Activated CD8-positive, alpha-beta T cell treated with anti-CD3 and anti-CD28 coated beads, Interleukin-2, amount 10 ng/mL, durations not matched to agents 7 days and 5 days (primary cell): ENCODE measurements around the gene PRELID1. TPM values are rescaled to one million over a fixed set of nuclear protein-coding genes. Genes with fewer than 3 reads are reported as not detected.
"Not testable (repeated sequence)": the region's sequence is repeated elsewhere in the genome, so short reads cannot be mapped to it uniquely, and the experiment has no call there.

Source experiments
- ATAC-seq: fragments of 150-1000 bp; cut with Tn5 transposase; one replicate; pipeline ENCODE4 v1.10.0; 2021; ENCODE audit warnings: moderate library complexity
- CTCF ChIA-PET: fragments of 350-600 bp; sonication (Branson Sonifier 250); formaldehyde crosslinking; loops from one replicate; lab custom pipeline; 2021; ENCODE audit warnings: antibody characterized with exemption; lab: Charles Lee
- POLR2A ChIA-PET: fragments of 350-600 bp; sonication (Branson Sonifier 250); formaldehyde crosslinking; loops from one replicate; lab custom pipeline; 2021; ENCODE audit warnings: antibody characterized with exemption; lab: Charles Lee
- DNase-seq: peaks from one replicate; pipeline ENCODE4 v3.0.0-alpha.2; 2020
- H3K27ac Mint-ChIP-seq: one replicate; pipeline ENCODE4 v1.8.0; 2021; ENCODE audit warnings: mild to moderate bottlenecking, mixed read lengths
- H3K27me3 Mint-ChIP-seq: one replicate; pipeline ENCODE4 v1.8.0; 2021; ENCODE audit warnings: low read depth, mixed read lengths
- H3K36me3 Mint-ChIP-seq: one replicate; pipeline ENCODE4 v1.8.0; 2021; ENCODE audit warnings: low read depth, mixed read lengths
- H3K4me1 Mint-ChIP-seq: one replicate; pipeline ENCODE4 v1.8.0; 2021; ENCODE audit warnings: low read depth, mixed read lengths
- H3K4me3 Mint-ChIP-seq: one replicate; pipeline ENCODE4 v1.8.0; 2021; ENCODE audit warnings: mild to moderate bottlenecking, mixed read lengths
- H3K9me3 Mint-ChIP-seq: one replicate; pipeline ENCODE4 v1.8.0; 2022; ENCODE audit warnings: mixed read lengths; ENCODE audit not compliant: insufficient read depth
- total RNA-seq, 2 experiments: library from RNA; stranded (reverse); gene quantifications; one replicate each; pipeline ENCODE4 v1.2.3, GENCODE V29; 2021

PRELID1 gene
- total RNA-seq, 2 experiments from 2014 or later, result 152 to 154 TPM

DNA sequence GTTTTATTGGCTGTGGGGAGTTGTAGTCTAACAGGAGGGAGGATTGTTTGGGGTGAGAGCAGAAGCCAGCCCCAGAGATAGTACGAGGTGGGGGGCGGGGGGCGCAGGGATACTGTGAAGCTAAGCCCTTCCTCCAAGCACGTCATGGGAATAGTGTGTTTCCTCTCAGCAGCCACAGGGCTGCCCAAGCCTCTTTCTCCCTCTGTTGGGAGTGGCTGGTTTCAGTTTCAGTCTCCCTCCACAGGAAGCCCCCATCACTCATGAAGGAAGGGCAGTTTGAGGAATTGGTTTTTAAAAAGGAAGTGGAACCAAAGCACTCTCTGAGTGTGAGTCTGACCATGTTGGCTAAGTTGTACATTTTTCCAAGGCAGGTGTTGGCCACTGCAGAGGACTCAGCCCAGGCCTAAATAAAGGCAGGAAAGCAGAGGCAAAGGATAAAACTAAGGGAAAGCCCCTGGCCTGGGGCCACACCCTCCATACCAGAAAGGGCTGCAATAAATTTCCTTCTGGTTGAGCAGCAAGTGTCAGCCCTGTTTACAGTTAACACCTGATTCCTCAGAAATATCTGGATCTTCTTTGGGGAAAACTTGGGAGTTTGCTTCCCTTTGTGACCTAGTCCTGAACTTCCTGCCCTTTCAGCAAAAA, 3.2 kb upstream of the PRELID1 start:
- peak overlapping the region; percentile 95 for H3K27ac Mint-ChIP-seq
- ChIA-PET POLR2A (interaction anchor here (0.8 to 1.8 kb wide), 3 partner anchors 12 to 295 kb away, joined by 3 to 11 read pairs (median 3); partner anchors contain the start of gene MXD3), CTCF (interaction anchor here (1.0 to 7.1 kb wide), 6 partner anchors 9 to 188 kb away, joined by 3 to 58 read pairs (median 9); no protein-coding TSS in a partner anchor)
- H3K9me3 Mint-ChIP-seq, result no peaks in the 10 kb centered on the region
- H3K27me3 Mint-ChIP-seq, result no peaks in the 10 kb centered on the region
- H3K4me3 Mint-ChIP-seq, result peak overlapping the region; percentile 75
- peaks cover 78% of the 10 kb centered on the region for H3K36me3 Mint-ChIP-seq
- DNase-seq (peak; percentile 78), ATAC-seq (peak; percentile 59)
- peaks cover 87% of the 10 kb centered on the region for H3K4me1 Mint-ChIP-seq

DNA sequence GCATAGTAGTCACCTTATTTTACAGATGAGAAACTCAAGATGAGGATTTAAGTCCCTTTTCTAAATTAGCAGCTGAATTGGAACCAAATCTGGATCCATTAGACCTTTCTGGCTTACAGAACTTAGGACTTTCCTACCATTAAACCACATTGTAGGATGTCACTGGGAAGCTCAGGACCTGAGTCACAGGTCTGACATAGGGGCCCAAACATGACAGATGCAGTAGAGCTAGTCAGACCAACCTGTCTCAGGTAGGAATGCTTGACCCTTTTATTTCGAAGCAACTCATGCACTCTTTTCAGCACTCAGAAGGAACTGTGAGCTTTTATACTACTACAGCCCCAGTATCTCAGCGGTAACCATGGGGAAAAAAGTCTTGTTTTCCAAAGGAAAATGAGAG, 2.6 kb upstream of the PRELID1 start:
- Mint-ChIP-seq H3K4me3 (peak overlapping the region; percentile 75), H3K36me3 (peaks cover 78% of the 10 kb centered on the region)
- CTCF ChIA-PET, result interaction anchor here (1.3 to 6.6 kb wide), 5 partner anchors 9 to 189 kb away, joined by 4 to 30 read pairs (median 6); no protein-coding TSS in a partner anchor

DNA sequence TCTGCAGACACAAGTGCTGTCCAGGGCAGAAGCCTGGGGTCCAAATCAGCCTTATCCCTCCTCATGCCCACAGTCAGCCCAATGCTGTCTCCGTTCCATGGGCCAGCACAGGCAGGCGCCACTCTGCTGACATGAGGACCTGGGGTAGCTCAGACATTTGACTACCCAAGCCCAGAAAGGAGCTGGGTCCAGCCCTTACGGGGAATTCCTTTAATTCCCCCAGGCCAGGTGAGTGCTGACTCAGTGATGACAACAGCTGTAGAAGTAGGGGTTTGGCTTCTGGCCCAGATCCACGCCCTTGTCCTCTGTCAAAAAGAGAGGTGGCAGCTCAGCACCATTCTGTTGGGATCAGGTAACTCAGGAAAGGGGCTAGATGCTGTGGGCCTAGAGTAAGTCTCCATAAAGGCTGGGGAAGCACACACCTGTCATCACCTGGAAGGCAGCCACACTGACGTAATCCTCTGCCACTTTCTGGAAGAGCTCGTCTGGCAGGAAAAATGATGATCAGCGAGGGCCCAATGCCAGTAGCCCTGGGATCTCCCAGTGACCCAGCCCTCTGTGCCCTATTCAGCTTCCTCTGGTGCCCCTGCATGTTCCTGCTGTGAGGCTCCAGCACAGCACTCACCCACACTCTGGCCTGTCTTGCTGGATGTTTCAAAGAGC, 2.0 kb upstream of the PRELID1 start:
- CTCF ChIA-PET, result interaction anchor here (0.8 to 6.6 kb wide), 7 partner anchors 8 to 230 kb away, joined by 3 to 30 read pairs (median 6); no protein-coding TSS in a partner anchor
- Mint-ChIP-seq H3K27me3 (no peaks in the 10 kb centered on the region), H3K36me3 (peaks cover 78% of the 10 kb centered on the region), H3K4me3 (peak overlapping the region; percentile 93), H3K27ac (peak overlapping the region; percentile 90), H3K4me1 (peaks cover 87% of the 10 kb centered on the region), H3K9me3 (no peaks in the 10 kb centered on the region)
- POLR2A ChIA-PET, result interaction anchor here (1.6 to 1.8 kb wide), 2 partner anchors 11 to 50 kb away, joined by 6 to 11 read pairs; partner anchors contain the start of genes LMAN2 and MXD3
- ATAC-seq (no peak), DNase-seq (no peak)

More for the DNA sequence above, 2.6 kb upstream of the PRELID1 start:
- no peak for ATAC-seq
- Mint-ChIP-seq H3K27me3 (no peaks in the 10 kb centered on the region), H3K27ac (peak overlapping the region; percentile 95), H3K4me1 (peaks cover 87% of the 10 kb centered on the region), H3K9me3 (no peaks in the 10 kb centered on the region)
- POLR2A ChIA-PET, result interaction anchor here (1.6 to 1.8 kb wide), 2 partner anchors 12 to 51 kb away, joined by 6 to 11 read pairs; partner anchors contain the start of genes LMAN2 and MXD3
- DNase-seq, result no peak

DNA sequence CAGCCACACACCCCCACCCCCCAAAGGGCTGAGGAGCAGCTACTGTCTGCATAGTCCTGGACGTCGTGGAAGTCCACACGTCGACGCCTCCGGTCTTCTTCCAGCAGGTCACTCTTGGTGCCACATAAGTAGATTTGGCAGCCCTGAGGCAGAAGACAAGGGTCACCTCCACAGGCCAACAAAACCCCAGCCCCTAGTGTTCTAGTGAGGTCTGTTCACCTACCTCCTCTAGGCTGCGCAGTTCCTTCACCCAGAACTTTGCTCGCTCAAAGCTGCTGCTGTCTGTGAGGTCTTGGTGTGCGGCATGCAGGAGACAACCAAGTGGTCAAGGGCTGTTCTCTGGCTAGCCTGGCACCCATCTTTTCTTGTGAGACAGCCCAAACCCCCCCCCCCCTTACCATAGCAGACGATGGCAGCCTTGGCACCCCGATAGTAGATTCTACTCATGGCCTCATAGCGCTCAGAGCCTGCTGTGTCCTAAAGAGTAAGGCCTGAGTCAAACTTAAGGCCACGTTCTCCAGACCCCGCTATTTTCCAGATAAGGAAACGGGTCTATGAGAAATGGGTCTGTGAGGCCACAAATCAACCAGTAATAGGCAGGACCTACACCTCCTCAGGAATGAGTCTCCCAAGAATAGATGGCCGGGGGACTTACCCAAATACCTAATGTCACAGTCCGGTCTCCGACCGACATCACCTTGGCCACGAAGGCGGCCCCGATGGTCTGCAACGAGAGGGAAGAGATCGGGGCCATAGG, 1.1 kb upstream of the PRELID1 start:
- DNase-seq (no peak), ATAC-seq (no peak)
- Mint-ChIP-seq H3K27me3 (no peaks in the 10 kb centered on the region), H3K36me3 (peaks cover 76% of the 10 kb centered on the region), H3K4me1 (peaks cover 85% of the 10 kb centered on the region), H3K4me3 (peak overlapping the region; percentile 93), H3K27ac (peak overlapping the region; percentile 90), H3K9me3 (no peaks in the 10 kb centered on the region)
- ChIA-PET POLR2A (interaction anchor here (0.5 to 1.6 kb wide), 3 partner anchors 10 to 183 kb away, joined by 3 to 7 read pairs (median 6); partner anchors contain the start of genes LMAN2 and MXD3), CTCF (interaction anchor here (0.8 to 6.6 kb wide), 6 partner anchors 7 to 231 kb away, joined by 3 to 30 read pairs (median 6); no protein-coding TSS in a partner anchor)

DNA sequence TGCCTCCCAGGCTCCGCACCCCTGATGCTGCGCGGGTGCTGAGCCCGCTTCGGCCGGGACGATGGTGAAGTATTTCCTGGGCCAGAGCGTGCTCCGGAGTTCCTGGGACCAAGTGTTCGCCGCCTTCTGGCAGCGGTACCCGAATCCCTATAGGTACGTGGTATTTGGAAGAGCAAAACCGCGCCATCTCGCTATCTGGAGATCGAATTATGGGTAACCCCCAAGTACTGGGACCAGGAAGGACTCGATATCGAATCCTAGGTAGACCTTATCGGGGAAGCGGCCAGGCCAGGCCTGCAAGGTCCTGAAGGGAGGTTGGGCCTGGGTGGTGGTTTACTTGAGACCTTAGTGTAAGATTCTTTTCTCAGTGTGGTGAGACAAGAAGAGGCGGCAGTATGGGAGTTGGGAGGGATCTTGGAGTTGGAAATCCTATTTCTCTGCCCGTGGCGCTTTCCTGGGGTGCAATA, 359 bp downstream of the PRELID1 start:
- peak; percentile 11 for ATAC-seq
- H3K4me1 Mint-ChIP-seq, result peaks cover 81% of the 10 kb centered on the region
- no peaks in the 10 kb centered on the region for H3K27me3 Mint-ChIP-seq
- POLR2A ChIA-PET, result interaction anchor here (0.5 to 1.4 kb wide), 4 partner anchors 8 to 123 kb away, joined by 3 to 7 read pairs (median 3); partner anchors contain the start of gene MXD3
- peak overlapping the region; percentile 90 for H3K27ac Mint-ChIP-seq
- CTCF ChIA-PET, result interaction anchor here (1.0 kb wide), 2 partner anchors 9 to 12 kb away, joined by 5 read pairs; no protein-coding TSS in a partner anchor
- DNase-seq, result peak; percentile 49
- H3K9me3 Mint-ChIP-seq, result no peaks in the 10 kb centered on the region
- peaks cover 70% of the 10 kb centered on the region for H3K36me3 Mint-ChIP-seq
- H3K4me3 Mint-ChIP-seq, result peak overlapping the region; percentile 93

DNA sequence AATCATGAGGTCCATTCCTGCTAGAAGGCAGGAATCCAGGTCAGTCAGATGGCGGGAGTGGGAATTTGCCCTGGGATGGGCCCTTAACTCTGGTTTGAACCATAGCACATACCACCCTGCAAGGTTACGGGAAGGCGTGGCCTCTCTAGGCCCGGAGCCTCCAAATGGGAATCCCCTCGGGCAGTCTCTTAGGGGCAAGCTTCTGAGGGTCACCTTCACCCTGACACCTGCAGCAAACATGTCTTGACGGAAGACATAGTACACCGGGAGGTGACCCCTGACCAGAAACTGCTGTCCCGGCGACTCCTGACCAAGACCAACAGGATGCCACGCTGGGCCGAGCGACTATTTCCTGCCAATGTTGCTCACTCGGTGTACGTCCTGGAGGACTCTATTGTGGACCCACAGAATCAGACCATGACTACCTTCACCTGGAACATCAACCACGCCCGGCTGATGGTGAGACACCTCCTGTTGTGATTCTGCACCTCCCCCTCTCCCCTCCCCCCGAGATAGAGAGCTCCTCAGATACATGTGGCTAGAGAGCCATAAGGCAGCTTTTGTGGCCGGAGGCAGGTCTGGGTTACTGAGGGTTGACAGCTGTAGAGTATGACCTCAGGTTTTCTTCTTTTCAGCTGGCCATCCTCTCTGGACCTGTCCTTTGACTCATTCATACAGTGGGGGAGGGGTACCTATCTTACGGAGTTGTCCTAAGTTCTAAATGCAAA, 957 bp downstream of the PRELID1 start:
- Mint-ChIP-seq H3K4me3 (peak overlapping the region; percentile 93), H3K27me3 (no peaks in the 10 kb centered on the region), H3K9me3 (no peaks in the 10 kb centered on the region), H3K27ac (peak overlapping the region; percentile 90), H3K4me1 (peaks cover 81% of the 10 kb centered on the region), H3K36me3 (peaks cover 71% of the 10 kb centered on the region)
- DNase-seq, result peak; percentile 52
- POLR2A ChIA-PET, result no interaction called here
- CTCF ChIA-PET, result interaction anchor here (2.2 kb wide), 1 partner anchor 191 kb away, joined by 10 read pairs; no protein-coding TSS in a partner anchor
- no peak for ATAC-seq

DNA sequence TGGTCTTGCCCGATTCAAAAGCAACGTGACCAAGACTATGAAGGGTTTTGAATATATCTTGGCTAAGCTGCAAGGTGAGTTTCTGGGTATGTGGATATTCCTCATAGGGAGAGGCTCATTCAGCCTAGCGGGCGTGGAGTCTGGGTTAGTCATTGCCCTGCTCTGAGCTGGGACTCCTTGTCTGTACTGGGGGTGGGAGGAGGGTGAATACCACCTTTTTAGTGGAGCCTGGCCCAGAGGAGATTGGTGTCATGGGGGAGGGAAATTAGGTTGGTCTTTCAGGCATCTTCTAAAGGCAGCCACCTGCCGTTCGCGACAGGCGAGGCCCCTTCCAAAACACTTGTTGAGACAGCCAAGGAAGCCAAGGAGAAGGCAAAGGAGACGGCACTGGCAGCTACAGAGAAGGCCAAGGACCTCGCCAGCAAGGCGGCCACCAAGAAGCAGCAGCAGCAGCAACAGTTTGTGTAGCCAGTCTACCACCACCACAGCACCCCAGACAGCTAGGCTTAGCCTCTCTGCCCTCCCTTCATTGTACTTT, 2.6 kb downstream of the PRELID1 start:
- not testable (repeated sequence) for H3K27me3 Mint-ChIP-seq, DNase-seq, ATAC-seq, H3K9me3 Mint-ChIP-seq
- H3K27ac Mint-ChIP-seq, result peak overlapping the region; percentile 90
- ChIA-PET POLR2A (interaction anchor here (0.6 to 0.9 kb wide), 2 partner anchors 55 to 140 kb away, joined by 3 read pairs; no protein-coding TSS in a partner anchor), CTCF (interaction anchor here (2.2 kb wide), 1 partner anchor 192 kb away, joined by 10 read pairs; no protein-coding TSS in a partner anchor)
- peaks cover 81% of the 10 kb centered on the region for H3K4me1 Mint-ChIP-seq
- H3K36me3 Mint-ChIP-seq, result peaks cover 71% of the 10 kb centered on the region
- H3K4me3 Mint-ChIP-seq, result peak overlapping the region; percentile 93

DNA sequence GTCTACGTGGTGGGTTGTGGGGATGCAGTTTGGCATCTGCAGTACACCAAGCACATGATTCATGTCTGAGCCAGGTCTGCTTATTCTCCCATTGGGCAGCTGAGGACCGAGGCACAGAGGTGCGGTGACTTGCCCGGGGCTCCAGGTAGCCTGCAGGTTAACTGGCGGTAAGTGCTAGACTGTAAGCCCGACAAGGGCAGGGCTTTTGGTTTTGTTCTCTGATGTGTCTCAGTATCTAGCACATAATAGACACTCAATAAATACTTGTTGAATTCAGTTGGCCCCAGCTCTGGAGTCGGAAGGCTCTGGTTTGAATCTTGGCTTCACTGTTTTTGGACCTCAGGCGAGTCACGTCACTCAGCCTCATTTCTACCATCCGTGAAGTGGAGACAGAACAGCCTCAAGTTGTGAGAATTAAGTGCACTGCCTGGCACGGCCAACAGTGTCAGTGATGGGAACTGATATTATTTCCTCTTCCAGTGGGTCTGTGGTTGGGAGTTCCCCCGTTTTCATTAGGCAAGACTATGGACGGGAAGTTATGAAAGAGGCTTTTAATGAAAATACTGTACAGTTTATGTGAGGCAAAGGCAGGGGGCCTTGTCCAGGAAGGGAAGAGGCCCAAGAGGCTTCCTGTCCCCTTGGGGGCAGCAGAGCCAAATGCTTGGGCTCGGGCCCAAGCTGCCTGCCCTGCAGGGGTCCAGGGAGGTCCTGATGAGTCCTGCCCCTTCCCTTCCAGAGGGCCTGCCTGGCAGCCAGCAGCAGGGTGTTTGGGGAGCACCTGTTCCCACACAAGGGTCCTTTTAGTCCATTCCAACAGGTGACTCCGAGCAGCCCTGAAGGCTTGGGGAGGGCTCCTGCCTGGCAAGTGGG, 3.3 kb downstream of the PRELID1 start:
- ChIA-PET POLR2A (interaction anchor here (0.6 kb wide), 1 partner anchor 54 kb away, joined by 3 read pairs; no protein-coding TSS in a partner anchor), CTCF (interaction anchor here (3.5 to 4.6 kb wide), 3 partner anchors 10 to 148 kb away, joined by 21 to 58 read pairs (median 31); partner anchors contain the start of gene LMAN2)
- H3K9me3 Mint-ChIP-seq, result no peaks in the 10 kb centered on the region
- no peak for ATAC-seq
- H3K4me3 Mint-ChIP-seq, result no peak overlapping the region
- H3K27me3 Mint-ChIP-seq, result no peaks in the 10 kb centered on the region
- no peak for DNase-seq
- H3K4me1 Mint-ChIP-seq, result peaks cover 73% of the 10 kb centered on the region
- peaks cover 69% of the 10 kb centered on the region for H3K36me3 Mint-ChIP-seq
- peak overlapping the region; percentile 60 for H3K27ac Mint-ChIP-seq

DNA sequence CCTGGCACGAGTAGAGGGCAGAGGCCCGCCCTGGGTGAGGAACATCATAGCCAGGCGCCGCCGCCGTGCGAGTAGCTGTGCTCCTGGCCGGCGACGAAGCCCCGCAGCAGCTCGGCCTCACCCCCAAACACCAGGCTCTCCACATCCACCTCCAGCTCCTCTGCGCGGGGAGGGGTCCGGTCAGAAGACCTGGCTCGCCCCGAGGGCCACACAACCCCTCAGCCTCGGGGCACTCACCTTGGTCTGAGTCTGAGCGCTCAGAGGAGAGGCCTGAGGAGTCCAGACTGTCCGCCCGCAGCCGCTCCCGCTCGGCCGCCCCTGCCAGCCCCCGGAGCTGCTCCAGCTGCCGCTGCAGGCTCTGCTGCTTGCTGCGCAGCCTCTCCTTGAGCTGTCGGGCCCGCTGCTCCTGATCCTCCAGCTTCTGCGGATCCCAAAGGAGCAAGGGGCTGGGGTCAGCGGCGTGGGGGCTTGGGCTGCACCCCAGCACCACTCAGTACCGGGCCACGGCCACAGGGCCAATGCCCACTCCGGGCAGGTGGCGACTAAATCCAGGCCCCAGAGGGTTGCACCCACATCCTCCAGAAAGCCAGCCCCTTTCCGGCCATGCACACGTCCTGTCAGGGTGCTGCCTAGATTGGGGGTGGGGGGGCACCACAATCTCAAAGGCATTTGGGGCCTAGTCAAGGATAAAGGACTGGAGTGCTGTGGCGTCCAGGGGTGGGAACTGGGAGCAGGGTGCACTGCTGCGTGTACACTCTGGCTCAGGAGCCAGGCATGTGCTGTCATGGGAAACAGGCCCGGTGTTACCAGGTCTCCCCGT, 4.2 kb downstream of the PRELID1 start:
- Mint-ChIP-seq H3K9me3 (no peaks in the 10 kb centered on the region), H3K4me3 (no peak overlapping the region), H3K27ac (no peak overlapping the region), H3K36me3 (peaks cover 62% of the 10 kb centered on the region), H3K4me1 (peaks cover 66% of the 10 kb centered on the region), H3K27me3 (no peaks in the 10 kb centered on the region)
- ChIA-PET CTCF (interaction anchor here (0.8 to 4.6 kb wide), 10 partner anchors 11 to 194 kb away, joined by 3 to 58 read pairs (median 26); partner anchors contain the start of genes LMAN2 and NSD1), POLR2A (no interaction called here)
- DNase-seq (no peak), ATAC-seq (no peak)
